ENCODE results near the gene DNAH8. TPM values are rescaled to one million over a fixed set of nuclear protein-coding genes. Genes with fewer than 3 reads are reported as not detected.

DNAH8 gene
- total and polyA plus RNA-seq, 11 donors: 0.02 to 0.50 (median 0.02) TPM; not detected in 8

- H3K27me3 ChIP-seq: peaks cover 0 to 10% (median under 1%) of the 10 kb centered on the region in 9 donors
- intact Hi-C loops (cut with DNase I): no loop called here
- ATAC-seq: no peak
- no peaks in the 10 kb centered on the region for H3K36me3 ChIP-seq
- H3K4me1 ChIP-seq: no peaks in the 10 kb centered on the region
- no peak overlapping the region for H3K4me3 ChIP-seq
- DNase-seq: no peak
- no peaks in the 10 kb centered on the region for H3K9me3 ChIP-seq
- 75 to 85% (median 80%) methylated on average over 3 of the region's 3 CpGs for WGBS, 4 donors
- H3K27ac ChIP-seq: no peak overlapping the region
- TF ChIP-seq CTCF (IDR thresholded peaks at IDR 0.05) (no peak), POLR2A (IDR thresholded peaks at IDR 0.05) (no peak)
These were observed 130.8 kb downstream of the DNAH8 start for GRCh38 chr6:38845931-38846330.

DNA sequence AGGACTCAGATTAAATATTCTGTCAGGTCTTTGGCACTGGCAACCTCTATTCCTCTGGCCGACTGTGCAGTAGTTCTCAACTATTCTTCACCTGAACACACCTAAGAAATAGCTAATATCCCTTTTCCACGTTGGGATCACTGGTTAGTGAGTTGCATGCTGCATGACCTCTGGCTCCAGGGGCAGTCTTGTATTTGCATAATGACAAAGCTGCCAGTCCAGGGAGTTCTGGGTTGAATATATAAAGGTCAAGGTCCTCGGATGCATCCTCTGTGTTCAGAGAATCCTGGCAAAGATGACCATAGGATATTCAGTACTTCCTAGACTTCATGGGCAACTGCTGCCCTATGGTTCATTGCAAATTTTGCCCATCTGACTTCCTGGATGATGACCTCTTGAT lies 131.2 kb downstream of the DNAH8 start:
- TF ChIP-seq CTCF (IDR thresholded peaks at IDR 0.05): no peak
- no peak for TF ChIP-seq POLR2A (IDR thresholded peaks at IDR 0.05)
- whole genome bisulfite sequencing, 4 donors: 75 to 84% (median 80%) methylated on average over 3 of the region's 3 CpGs

DNA sequence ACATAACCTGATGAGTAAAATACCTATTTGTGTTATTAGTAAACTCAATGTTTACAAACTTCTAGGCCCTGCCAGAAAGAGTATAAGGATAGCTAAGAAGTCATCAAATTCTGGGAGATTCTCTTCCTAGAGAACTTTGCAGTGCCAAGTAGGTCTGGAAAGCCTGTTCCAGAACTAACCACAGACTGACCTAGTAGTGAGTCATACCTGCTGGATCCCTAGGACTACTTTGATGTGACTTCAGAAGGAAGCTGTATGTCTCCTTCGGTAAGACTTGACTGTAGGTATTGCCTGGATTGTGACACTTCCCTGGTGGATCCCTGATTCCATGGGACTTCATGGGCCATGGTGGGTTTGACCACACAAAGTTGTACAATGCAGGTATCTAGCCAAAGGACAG lies 131.7 kb downstream of the DNAH8 start:
- Histone ChIP-seq H3K27ac (no peak overlapping the region), H3K4me1 (no peaks in the 10 kb centered on the region), H3K36me3 (no peaks in the 10 kb centered on the region), H3K9me3 (no peaks in the 10 kb centered on the region), H3K27me3 (peaks cover 0 to 14% (median 3%) of the 10 kb centered on the region in 9 donors), H3K4me3 (no peak overlapping the region)
- TF ChIP-seq POLR2A (IDR thresholded peaks at IDR 0.05): no peak
- no peak for TF ChIP-seq CTCF (IDR thresholded peaks at IDR 0.05)
- intact Hi-C loops (cut with DNase I): no loop called here
- ATAC-seq: no peak
- no peak for DNase-seq
- WGBS, 4 donors: 89 to 100% (median 94%) methylated on average over 1 of the region's 1 CpG

More for the DNA sequence above, 131.2 kb downstream of the DNAH8 start:
- no peaks in the 10 kb centered on the region for H3K4me1 ChIP-seq
- H3K9me3 ChIP-seq: no peaks in the 10 kb centered on the region
- intact Hi-C loops (cut with DNase I): no loop called here
- ATAC-seq (no peak), DNase-seq (no peak)
- no peaks in the 10 kb centered on the region for H3K36me3 ChIP-seq
- H3K27me3 ChIP-seq: peaks cover 0 to 13% (median 3%) of the 10 kb centered on the region in 9 donors
- H3K4me3 ChIP-seq: no peak overlapping the region
- H3K27ac ChIP-seq: no peak overlapping the region

- no peaks in the 10 kb centered on the region for H3K36me3 ChIP-seq
- intact Hi-C loops (cut with DNase I): no loop called here
- TF ChIP-seq CTCF (IDR thresholded peaks at IDR 0.05): no peak
- TF ChIP-seq POLR2A (IDR thresholded peaks at IDR 0.05): no peak
- no peak overlapping the region for H3K4me3 ChIP-seq
- no peaks in the 10 kb centered on the region for H3K4me1 ChIP-seq
- DNase-seq (no peak), ATAC-seq (no peak)
- no peaks in the 10 kb centered on the region for H3K9me3 ChIP-seq
- peaks cover 0 to 20% (median 2%) of the 10 kb centered on the region in 9 donors for H3K27me3 ChIP-seq
- WGBS, 4 donors: 73 to 94% (median 84%) methylated on average over 2 of the region's 2 CpGs
- no peak overlapping the region for H3K27ac ChIP-seq
These were observed 132.4 kb downstream of the DNAH8 start for GRCh38 chr6:38847497-38847896.
